ENCODE data around the gene FAM53A.

GRCh38 chr4:1652088-1652487, 32.0 kb downstream of the FAM53A start:
- TF ChIP-seq CTCF (IDR thresholded peaks at IDR 0.05) (no peak), ZFX (IDR thresholded peaks at IDR 0.05; ENCODE audit: borderline replicate concordance) (no peak)
